ENCODE results near the gene CFAP97D2.
"Not testable (repeated sequence)": the region's sequence is repeated elsewhere in the genome, so short reads cannot be mapped to it uniquely, and the experiment has no call there.

The CFAP97D2 gene

GRCh38 chr13:114158869-114159666, 20.0 kb upstream of the CFAP97D2 start:
- not testable (repeated sequence) for DNase-seq

GRCh38 chr13:114161028-114161556, 18.0 kb upstream of the CFAP97D2 start:
- no peak for DNase-seq

- DNase-seq = peak in 1 of 2 donors; percentile 31
Observed at GRCh38 chr13:114161644-114162532, 17.2 kb upstream of the CFAP97D2 start.

DNA sequence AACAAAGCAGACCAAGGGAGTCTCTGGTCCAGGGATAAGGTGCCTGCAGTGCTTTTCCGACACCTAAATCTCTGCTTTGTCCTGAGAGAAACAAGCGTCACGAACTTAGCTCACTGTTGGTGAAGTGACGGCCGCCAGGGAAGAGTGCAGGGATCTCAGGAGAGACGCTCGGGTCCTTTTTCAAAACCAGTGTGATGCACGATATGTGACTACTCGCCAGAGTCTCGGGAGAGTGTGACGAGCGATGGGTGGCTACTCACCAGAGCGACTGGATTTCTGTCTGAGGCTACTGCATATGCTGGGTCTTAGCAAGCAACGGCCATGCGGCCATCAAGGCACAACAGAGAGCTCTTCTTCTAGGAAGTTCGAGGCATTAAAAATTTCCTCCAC, 16.5 kb upstream of the CFAP97D2 start:
- DNase-seq = no peak

GRCh38 chr13:114164053-114164452, 15.0 kb upstream of the CFAP97D2 start:
- no peak for DNase-seq

DNA sequence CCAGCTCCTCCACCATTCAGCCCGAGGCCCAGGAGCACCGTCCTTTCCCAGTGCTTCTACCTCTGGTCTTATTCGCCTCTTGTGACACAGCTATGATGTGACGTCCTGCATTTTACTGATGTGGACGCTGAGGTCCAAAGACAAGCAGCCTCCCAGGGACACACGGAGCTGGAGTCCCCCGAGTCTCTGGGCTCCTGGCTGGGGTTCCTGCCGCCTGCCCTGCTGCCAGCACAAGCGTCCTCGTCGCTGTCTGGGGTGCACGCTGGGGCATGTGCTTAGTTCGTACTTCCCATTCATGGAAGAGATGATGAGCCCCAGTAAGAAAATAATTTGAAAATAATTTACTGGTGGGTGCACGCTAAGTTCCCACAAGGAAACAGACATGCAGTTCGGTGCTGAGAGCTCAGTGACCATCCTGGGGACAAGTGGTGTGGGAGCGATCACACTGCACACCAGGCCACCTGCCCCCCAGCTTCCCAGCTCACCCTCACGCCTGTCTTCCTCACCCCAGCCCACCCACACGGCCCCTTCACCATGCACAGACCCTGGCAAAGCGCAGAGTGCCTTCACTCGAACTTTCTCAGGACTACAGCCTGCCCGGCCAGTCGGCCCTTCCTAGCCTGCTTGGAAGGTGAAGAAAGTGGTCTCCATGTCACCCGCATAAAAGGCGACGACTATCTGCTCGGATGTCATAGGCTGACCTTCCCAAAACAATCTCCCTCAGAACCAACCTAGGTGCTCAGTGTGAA, 14.2 kb upstream of the CFAP97D2 start:
- no peak for DNase-seq

DNA sequence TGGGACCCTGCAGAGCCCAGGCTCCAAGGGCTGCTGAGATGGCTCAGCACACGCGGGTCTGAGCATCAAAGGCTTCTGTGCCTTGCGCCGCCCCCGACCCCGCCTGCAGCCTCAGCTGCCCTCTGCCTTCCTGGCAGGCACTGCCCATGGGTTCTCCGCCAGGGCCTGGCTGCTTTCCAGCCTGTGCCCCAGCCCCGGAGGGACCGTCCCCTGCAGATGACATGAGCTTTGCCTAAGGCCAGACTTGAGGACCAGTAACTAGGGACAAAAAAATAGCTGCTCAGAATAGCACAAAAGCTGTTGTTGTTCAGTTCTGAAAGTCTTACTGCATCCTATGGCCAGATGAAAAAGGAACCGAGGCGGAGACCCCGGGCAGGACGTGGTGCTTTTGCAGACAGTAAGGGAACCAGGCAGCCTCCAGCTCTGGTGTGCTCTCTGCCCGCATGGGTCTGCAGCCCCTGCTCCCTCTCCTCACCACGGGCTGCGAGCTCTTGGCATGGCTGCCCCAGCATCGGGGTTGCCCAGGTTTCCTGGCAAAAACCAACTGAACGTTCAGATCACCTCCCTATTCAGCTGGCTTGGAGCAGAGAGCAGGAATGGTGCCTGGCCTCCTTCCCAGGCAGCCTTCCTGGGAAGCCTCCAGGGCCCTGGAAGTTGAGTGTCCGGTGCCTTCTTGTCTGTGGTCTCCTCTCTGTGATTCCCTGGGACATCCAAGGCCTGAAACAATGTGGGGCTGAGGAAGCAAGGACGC, 12.5 kb upstream of the CFAP97D2 start:
- DNase-seq = peak; percentile 58 to 81

DNA sequence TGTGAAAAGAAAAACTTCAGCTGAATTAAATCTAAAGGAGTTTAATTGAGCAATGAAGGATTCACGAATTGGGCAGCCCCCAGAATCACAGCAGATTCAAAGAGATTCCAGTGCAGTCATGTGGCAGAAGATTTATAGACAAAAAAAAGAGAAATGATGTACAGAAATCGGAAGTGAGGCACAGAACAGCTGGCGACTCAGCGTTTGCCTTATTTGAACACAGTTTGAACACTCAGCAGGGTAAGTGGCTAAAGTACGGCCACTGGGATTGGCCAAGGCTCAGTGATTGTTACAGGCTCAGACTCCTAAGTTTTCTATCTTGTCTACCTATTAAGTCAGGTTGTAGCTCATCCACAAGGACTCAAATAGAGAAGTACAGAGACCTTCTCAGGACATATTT, 11.6 kb upstream of the CFAP97D2 start:
- no peak for DNase-seq

DNA sequence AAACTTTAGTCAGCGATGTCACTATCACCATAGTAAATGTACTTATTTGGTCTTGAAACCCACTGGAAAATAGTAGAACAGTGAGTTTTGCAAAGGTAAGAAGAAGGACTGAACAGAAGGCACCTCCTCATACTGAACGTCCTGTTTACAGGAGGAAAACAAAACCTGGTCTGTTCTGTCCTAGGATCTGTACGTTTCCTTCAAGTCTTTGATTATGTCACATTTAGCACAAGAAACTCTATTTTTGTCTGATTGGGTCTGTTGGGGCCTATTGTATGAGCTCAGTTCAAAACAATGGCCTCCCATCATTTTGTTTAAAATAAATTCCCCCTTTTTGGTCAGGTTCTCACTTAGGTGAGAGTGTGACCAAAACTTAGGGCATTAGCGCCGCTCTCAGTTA, 11.2 kb upstream of the CFAP97D2 start:
- DNase-seq = no peak

DNA sequence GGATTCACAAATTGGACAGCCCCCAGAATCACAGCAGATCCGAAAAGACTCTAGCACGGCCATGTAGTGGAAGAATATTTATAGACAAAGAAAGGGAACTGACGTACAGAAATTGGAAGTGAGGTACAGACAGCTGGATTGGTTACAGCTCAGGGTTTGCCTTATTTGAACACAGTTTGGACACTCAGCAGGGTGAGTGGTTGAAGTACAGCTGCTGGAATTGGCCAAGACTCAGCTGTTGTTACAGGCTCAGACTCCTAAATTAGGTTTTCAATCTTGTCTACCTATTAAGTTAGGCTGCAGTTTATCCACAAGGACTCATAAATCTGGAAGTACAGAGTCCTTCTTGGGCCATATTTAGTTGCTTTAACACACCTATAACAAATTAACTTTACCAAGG, 5.8 kb upstream of the CFAP97D2 start:
- no peak for DNase-seq

DNA sequence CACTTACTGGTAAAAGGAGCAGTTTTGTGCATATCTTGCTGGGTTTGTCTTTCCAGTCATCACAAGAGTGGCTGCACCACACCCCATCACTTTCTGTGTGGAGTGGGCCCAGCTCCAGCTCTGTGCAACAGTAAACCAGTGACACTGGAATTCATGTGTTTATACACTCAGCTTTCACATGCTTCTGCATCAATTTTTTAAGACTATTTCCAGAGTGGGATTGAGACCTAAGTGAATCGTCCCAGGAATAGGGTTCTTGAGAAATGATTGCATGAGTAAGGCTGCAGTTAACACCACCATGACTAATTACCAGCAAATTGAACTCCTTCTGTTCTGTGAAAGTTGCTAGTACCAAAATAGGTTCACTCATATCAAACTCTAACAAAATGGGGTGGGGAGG, 5.3 kb upstream of the CFAP97D2 start:
- DNase-seq = no peak

DNA sequence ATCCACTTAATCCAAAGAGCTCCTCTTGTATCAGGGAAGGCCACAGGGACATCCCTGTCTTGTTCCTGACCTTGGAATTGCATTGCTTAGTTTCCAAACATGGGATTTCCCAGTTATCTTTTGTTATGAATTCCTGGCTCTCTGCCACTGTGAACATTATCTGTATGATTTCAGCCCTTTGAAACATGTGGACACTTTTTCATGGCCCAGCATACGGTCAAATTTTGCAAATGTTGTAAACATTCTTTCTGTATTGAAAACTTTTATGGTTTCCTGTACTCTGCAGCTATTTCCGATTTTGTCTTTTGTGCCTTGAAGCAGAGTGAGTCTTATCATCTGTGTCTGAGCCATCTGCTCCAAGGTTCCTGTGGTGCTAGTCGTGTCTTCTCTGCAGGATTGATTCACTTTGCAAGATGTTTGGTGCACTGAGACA, 4.5 kb upstream of the CFAP97D2 start:
- DNase-seq = no peak

GRCh38 chr13:114176359-114176902, 2.6 kb upstream of the CFAP97D2 start:
- not testable (repeated sequence) for DNase-seq

GRCh38 chr13:114177245-114178010, 1.6 kb upstream of the CFAP97D2 start:
- no peak for DNase-seq

GRCh38 chr13:114185182-114185971, 6.3 kb downstream of the CFAP97D2 start:
- no peak for DNase-seq

GRCh38 chr13:114194853-114195252, 15.8 kb downstream of the CFAP97D2 start:
- DNase-seq = no peak

GRCh38 chr13:114196629-114197028, 17.6 kb downstream of the CFAP97D2 start:
- no peak for DNase-seq

DNA sequence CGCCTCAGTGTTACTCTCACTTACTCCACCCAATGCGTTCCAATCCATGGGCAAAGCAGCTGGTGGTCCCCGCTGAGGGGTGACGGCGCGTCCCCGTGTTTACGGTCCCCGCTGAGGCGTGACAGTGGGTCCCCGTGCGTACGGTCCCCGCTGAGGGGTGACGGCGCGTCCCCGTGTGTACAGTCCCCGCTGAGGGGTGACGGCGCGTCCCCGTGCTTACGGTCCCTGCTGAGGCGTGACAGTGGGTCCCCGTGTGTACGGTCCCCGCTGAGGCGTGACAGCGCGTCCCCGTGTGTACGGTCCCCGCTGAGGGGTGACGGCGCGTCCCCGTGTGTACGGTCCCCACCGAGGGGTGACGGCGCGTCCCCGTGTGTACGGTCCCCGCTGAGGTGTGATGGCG, 19.5 kb downstream of the CFAP97D2 start:
- no peak for DNase-seq

DNA sequence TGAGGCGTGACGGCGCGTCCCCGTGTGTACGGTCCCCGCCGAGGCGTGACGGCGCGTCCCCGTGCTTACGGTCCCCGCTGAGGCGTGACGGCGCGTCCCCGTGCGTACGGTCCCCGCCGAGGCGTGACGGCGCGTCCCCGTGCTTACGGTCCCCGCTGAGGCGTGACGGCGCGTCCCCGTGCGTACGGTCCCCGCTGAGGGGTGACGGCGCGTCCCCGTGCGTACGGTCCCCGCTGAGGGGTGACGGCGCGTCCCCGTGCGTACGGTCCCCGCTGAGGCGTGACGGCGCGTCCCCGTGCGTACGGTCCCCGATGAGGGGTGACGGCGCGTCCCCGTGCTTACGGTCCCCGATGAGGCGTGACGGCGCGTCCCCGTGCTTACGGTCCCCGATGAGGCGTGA, 20.5 kb downstream of the CFAP97D2 start:
- DNase-seq = not testable (repeated sequence)

DNA sequence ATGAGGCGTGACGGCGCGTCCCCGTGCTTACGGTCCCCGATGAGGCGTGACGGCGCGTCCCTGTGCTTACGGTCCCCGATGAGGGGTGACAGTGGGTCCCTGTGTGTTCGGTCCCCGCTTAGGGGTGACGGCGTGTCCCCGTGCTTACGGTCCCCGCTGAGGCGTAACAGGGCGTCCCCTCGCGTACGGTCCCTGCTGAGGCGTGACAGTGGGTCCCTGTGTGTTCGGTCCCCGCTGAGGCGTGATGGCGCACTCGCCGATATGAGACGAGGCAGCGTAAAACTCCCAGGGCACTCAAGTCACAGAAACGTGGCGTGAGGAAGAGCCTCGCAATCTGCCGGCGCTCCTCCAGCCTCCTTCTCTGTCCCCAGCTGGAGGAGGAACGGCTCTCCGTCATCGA, 20.9 kb downstream of the CFAP97D2 start:
- DNase-seq = no peak

All from hippocampal formation (tissue), 2 donors.